Jurkat, Clone E6-1 (cell line): ENCODE measurements around the gene SERTAD1.
A peak's percentile ranks its signal among the peaks of the same experiment; 100 is the strongest.
"Not testable (repeated sequence)": the region's sequence is repeated elsewhere in the genome, so short reads cannot be mapped to it uniquely, and the experiment has no call there.

Source experiments
- DNase-seq: peaks from one replicate; pipeline ENCODE4 v3.0.0-alpha.2; 2011; ENCODE audit warnings: low read depth, low spot score
- H3K4me3 ChIP-seq: 2 replicates; pipeline ENCODE4 v1.5.1; 2011; ENCODE audit warnings: mild to moderate bottlenecking, low read length, control low read depth, moderate library complexity

SERTAD1 gene

DNA sequence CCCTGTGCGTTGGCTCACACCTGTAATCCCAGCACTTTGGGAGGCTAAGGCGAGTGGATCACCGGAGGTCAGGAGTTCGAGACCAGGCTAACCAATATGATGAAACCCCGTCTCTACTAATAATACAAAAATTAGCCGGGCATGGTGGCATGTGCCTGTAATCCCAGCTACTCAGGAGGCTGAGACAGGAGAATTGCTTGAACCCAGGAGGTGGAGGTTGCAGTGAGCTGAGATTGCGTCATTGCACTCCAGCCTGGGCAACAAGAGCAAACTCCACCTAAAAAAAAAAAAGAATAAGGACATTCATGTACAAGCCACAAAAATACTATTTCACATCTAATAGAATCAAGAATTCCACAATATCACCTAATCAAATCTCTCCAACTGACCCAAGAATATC lies 2.4 kb upstream of the SERTAD1 start:
- not testable (repeated sequence) for H3K4me3 ChIP-seq, DNase-seq

DNA sequence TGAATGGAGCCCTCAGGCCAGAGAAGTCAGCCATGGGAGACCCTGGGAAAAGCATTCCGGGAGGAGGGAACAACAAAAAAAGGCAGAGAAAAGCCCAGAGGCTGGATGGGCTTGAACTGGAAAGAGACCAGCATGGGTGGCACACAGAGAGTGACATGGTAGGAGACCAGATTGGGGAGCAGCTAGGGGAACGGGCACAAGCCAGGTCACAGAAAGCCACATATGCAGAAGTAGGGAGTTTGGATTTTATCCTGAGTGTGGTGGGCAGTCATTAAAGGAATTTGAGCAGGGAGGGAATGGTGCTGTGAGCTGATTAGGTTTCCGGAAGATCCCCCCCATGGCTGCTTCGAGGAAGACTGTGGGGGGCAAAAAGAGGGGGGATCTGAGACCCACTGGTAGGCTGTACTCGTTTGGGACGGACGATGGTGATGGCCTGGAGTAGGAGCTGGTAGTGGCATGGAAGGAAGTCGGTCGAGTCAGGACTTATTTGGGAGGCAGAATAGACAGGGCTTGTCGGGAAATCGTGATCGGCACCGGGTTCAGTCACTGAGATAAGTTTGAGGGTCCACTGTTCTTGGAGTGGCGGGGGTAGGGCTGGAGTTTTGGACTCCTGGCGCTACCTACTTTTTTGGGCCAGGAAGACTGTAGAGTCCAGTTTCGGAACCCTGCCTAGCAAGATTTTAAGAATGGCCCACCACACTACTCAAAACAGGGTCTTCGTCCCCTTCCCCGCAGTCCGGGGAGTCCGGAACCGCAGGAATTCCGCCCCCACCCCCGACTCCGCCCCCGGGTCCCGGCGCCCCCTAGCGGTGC lies 949 bp downstream of the SERTAD1 start:
- peak overlapping the region; percentile 73 for H3K4me3 ChIP-seq
- no peak for DNase-seq

DNA sequence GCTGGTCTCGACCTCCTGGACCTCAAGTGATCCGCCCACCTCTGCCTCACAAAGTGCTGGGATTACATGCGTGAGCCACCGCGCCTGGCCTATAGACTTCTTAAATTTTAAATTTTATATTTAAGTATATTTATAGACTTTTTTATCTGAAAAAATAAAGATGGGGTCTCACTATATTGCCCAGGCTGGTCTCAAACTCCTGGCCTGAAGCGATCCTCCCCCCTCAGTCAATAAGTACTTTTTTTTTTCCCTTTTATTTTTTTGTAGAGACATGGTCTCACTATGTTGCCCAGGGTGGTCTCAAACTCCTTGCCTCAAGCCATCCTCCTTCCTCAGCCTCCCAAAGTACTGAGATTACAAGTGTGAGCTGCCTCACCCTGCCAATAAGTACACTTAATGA lies 1.9 kb downstream of the SERTAD1 start:
- no peak overlapping the region for H3K4me3 ChIP-seq
- no peak for DNase-seq

DNA sequence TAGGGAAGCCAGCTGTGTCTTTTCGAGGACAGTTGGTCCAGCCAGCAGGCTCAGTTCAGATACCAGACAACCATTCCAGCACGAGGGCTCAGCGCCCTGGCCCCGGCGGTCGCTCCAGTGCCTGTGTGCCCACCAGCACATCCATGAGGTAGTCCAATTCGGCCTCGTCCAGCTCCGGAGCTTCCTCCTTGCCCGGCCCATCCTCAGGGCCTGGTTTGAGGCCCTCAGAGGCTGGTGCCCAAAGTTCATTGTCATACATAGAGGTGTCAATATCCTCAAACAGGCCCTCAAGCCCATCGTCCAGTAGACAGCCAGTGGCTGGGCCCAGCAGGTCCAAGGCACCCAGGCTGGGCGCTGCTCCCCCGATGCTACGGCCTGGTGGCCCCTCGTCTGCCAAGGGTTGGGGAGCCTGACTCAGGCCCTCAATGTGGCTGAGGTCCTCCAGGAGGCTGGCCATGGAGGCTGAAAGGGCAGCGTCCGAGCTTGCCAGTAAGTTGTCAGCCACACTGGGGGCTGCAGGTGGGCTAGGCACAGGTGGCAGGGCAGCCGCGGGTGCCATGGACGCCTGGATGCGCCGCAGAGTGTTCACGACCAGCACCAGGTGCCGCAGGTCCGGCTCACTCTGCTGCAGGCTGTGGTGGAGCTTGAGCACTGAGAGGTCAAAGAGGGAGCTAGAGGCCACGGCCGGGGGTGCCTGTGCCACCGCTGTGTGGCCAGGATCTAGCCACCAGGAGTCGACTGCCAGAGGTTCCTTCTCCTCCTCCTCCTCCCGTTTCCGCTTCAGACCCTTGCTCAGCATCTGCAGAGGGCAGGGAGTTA lies 2.8 kb downstream of the SERTAD1 start:
- no peak overlapping the region for H3K4me3 ChIP-seq
- no peak for DNase-seq

DNA sequence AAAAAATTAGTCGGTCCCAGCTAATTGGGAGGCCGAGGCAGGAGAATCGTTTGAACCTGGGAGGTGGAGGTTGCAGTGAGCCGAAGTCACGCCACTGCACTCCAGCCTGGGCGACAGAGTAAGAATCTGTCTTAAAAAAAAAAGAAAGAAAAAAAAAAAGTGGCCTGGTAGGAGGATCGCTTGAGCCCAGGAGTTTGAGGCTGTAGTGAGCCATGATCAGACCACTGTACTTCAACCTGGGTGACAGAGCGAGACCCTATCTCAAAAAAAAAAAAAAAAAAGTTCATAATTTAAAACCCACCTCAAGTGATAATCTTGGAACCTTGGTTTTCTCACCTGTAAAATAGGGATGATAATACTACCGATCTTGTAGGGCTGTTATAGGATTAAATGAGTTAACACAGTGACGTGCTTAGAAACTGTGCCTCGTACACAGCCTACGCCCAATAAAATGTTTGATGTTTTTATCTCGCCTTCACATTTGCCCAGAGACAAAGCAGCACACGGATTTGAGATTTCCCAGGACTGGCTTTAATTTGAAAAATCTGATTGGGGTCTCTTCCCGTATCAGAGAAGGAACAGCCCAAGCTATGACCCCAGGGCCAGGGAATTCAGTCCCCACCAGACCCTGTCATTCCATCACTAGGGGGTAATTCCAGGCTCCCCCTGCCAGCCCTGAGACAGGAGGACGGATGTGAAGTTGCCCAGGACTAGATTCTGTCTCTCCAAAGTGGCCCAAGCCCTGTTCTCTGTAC lies 3.6 kb downstream of the SERTAD1 start:
- H3K4me3 ChIP-seq, result no peak overlapping the region

DNA sequence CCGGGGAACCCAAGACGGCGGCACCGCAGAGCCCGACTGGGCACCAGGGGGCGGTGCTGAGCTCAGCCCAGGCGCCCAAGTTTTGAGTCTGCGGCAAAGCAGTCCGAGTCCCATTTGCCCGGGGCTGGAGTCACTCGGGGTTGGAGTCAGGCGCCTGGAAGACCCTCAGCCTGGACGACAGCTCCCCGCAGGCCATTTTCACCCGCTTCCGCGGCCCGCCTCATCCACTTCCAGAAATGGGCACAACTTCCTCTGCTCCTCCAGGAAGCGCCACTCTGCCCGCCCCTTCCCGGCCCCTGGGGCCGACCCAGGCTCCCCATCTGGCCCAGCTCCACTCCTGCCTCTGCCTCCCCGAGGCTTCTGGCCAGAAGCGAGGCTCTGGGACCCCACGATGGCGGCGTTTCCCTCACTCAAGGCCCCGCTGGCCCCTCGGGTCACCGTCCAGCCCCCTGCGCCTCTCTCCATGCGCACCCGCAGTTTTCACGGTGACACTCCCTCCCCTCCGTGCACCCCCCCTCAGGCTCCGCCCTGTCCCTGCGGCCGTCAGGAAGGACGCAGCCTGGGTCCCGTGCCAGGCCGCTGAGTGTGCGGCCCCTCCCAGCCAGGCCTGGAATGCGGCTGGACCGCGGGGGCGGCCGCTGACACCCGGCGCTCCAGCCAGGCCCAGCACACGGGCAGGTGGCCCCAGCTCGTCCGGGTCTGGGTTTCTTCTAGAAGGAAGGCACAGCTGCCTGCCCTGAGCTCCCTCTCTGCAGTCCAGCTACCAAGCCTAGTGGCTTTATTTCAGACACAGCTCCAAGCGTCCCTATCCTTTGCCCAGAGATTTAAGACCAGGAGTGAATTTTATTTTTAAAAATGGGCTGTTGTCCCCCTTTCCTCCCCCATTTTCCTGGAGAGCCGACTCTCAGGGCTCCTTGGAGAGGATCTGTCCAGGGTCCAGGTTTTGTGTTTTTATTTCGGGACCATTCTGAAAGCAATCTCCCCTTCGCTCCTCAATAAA lies 4.7 kb downstream of the SERTAD1 start:
- H3K4me3 ChIP-seq, result peak overlapping the region; percentile 61
- DNase-seq, result no peak

More for the DNA sequence above, 3.6 kb downstream of the SERTAD1 start:
- no peak for DNase-seq

DNA sequence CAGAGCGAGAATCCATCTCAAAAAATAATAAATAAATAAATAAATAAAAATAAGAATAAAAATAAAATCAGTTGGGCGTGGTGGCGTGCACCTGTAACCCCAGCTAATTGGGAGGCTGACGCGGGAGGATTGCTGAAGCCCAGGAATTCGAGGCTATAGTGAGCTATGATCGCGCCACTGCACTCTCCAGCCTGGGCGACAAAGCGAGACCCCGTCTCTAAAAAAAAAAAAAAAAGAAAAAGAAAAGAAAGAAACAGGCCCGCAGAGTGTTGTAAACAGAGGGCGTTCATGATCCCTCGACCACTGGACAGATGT lies 5.4 kb downstream of the SERTAD1 start:
- peak overlapping the region; percentile 61 for H3K4me3 ChIP-seq
- no peak for DNase-seq

DNA sequence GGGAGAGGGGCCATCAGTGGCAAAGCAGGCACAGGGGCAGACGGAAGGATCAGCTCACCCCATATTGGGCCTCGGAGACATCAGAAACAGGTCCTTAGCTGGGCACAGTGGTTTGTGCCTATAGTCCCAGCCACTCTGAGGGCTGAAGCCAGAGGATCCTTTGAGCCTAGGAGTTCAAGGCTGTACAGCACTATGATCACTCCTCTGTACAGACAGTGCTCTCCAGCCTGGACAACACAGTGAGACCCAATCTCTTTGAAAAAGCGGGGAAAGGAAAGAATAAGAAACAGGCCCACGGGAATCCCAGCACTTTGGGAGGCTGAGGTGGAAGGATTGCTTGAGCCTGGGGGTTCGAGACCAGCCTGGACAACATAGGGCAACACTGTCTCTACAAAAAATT lies 6.0 kb downstream of the SERTAD1 start:
- no peak for DNase-seq
- H3K4me3 ChIP-seq, result no peak overlapping the region

DNA sequence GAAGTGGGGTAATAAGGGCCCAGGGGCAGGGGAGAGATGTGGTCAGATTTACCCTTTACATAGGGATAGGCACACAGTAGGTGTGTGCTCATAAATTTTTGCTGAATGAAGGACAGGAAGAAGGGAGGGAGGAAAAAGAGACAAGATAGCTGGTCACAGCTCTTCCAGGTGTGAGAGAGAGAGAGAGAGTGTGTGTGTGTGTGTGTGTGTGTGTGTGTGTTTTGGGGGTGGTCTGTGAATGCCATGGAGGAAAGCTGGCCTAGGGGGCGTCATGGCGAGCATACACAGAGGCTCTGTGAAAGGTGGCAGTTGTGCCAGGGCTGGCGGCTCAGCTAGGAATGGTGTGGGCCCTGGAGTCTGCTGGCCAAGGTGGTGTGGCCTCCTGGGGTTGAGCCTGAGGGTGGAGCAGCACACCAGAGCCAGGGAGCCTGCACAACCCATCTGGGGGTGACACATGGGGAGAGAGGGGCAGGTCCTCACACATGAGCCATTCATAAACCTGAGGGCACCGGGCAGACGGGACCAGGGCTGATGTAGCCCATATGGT lies 6.7 kb downstream of the SERTAD1 start:
- DNase-seq, result no peak
- H3K4me3 ChIP-seq, result no peak overlapping the region

DNA sequence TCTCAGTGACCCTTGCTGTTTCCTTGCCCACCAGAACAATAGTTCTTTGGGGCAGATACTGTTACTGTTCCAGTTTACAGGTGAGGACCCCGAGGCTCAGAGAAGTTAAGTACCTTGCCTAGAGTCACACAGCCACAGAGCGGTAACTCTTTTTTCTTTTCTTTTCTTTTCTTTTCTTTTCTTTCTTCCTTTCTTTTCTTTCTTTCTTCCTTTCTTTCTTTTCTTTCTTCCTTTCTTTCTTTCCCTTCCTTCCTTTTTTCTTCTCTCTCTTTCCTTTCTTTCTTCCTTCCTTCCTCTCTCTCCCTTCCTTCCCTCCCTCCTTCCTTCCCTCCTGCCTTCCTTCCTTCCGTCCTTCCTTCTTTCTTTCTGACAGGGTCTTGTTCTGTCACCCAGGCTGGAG lies 7.8 kb downstream of the SERTAD1 start:
- no peak for DNase-seq
- no peak overlapping the region for H3K4me3 ChIP-seq

DNA sequence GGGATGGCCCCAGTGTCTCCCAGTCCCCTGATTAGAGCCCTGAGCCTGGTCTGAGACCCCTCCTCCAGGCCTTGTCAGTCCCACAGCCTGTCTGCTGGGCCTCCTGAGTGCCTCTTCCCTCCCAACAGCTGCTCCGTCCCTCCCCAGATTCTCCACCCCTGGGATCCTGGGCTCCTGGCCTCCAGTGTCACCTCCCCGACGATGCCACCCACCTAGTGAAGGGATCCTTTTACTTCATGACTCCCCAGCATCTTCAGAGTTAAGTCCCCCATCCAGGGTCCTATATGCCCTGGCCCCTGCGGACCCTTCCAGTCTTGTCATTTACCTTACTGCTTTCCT lies 8.2 kb downstream of the SERTAD1 start:
- no peak overlapping the region for H3K4me3 ChIP-seq

DNA sequence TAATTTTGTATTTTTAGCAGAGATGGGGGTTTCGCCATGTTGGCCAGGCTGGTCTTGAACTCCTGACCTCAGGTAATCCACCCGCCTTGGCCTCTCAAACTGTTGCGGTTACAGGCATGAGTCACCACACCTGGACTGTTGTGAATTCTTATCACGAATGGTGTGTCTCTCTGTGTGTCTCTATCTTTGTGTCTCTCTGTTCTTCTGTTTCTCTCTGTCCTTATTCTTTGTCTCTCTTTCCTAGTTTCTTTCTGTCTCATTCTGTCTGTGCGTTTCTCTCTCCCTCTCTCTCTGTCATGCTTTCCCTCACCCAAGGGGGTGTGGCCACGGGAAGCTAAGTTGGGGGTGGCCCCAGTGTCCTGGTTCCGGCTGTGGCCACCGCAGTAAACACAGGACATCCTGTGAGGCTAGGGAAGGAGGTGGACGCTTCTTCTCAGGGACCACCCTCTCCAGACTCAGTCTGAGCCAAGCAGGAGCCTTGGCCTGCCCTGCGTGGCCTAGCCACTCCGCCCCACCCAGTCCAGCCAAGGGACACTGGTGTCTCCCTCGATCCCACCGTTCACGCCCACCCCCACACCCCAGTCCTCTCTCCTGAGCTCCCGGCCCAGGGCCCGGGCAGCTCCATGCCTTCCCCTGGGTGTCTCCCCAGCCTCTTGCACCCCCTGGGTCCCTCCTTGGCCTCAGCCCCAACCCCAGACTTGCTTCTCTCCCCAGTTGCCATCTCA lies 8.7 kb downstream of the SERTAD1 start:
- DNase-seq, result no peak

More for the DNA sequence above, 8.2 kb downstream of the SERTAD1 start:
- no peak for DNase-seq

DNA sequence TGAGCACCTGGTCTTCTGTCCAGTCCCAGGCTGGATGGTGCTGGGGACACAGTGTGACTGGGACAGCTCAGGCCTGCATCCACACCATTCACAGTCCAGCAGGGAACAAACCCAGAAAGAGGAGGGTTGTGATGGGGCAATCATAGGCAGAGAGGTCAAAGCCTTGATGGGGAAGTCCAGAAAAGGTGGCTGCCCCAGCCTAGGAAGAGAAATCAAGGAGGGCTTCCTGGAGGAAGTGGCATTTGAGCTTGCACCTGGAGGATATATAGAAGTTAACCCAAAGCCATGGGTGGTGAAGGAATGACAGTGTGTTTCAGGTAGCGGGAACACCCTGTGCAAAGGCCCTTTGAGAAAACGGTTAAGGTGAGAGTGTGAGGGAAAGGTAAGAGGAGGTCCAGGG lies 10.0 kb downstream of the SERTAD1 start:
- no peak for DNase-seq
- no peak overlapping the region for H3K4me3 ChIP-seq

More for the DNA sequence above, 8.7 kb downstream of the SERTAD1 start:
- H3K4me3 ChIP-seq, result no peak overlapping the region

DNA sequence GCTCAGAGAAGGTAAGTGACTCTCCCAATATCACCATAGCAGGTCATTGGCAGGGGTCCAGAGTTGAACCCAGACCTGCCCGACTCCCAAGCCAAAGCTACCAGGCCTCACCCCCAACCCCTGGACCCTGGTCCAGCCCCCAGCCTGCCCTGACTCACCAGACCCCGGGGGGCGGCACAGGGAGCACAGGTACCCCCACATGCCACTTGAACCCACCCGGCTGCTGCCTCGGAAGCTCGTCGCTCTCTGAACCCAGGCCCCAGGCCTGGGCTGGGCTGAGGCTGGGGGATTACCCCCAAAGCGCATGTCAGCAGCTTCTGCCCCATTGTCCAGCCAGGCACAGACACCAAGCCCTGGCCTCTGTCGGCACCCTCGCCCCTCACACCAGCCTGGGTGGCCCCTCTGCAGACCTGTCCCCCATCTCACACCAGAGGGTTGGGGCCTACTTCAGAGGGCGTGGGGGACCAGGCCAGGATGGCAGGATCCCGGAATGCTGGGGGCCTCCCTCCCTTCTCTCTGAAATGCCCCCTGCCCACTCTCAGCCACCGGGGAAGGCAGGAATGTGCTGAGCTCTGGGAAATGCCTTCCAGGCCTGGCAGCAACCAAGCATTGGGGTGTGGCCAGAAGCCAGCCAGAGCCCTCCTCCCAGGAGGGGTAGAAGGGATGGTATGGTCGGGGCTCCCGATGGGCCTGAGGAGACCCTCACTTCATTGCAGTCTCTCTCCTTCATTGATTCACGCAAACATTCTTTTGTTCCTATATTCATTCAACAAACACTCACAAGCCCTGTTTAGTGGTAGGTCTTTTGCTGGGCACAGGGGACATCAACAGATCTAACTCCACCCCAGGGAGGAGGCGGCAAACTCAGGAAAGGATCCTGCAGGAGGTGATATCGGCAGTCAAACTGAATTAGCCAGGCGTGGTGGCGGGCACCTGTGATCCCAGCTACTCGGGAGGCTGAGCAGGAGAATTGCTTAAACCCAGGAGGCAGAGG lies 11.0 kb downstream of the SERTAD1 start:
- H3K4me3 ChIP-seq, result no peak overlapping the region
- no peak for DNase-seq

DNA sequence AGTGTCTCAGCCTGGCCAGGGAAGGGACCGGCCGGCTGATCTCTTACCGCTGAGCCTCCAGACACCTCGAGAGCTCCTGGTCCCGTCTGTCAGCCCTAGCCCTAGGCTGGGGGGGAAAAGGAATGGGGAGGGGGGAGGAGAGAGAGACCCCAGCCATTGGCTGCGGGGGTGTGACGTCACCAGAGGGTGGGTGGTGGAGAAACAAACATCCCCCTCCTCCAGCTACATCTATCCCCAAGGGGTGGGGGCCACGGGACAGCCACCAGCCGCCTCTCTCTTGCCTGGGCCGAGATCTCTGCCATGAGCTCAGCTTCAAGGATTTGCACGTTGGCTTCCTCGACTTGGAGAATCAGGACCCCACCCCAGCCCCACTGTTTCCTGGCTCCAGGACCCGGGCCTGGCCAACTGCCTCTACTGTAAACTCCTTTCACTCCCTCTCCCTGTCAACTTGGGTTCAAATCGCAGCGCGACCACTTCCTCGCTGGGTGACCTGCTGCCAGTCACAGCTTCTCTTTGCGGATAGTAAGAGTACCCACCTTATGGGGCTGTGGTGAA lies 12.4 kb downstream of the SERTAD1 start, which contains the start of gene PRX:
TSS of gene PRX (minus strand) at position 88 of the 555 bp plus-strand sequence. CDS start 5,446 bp downstream, outside the sequence.
- peak; percentile 32 for DNase-seq
- no peak within 1 kb of the TSS for H3K4me3 ChIP-seq

DNA sequence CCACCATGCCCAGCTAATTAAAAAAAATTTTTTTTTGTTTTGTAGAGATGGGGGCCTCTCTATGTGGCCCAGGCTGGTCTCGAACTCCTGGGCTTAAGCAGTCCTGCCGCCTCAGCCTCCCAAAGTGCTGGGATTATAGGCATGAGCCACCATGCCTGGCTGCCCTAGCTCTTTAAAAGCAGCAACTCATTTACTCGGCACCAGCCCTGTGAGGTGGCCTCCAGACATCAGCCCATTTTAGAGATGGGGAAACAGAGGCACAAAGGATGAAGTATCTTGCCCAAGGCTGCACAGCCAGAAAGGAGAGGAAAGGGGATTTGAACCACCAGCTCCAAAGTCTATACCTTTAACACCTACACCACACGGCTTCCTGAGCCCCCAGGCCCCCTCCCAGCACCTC lies 12.9 kb downstream of the SERTAD1 start:
- DNase-seq, result no peak
- H3K4me3 ChIP-seq, result no peak overlapping the region
